Inferior parietal cortex (tissue), 1 donor: Measurements from ENCODE around the gene SHISA7.
"Not testable (repeated sequence)": the region's sequence is repeated elsewhere in the genome, so short reads cannot be mapped to it uniquely, and the experiment has no call there.

Experiments used
- DNase-seq: peaks from one replicate; pipeline ENCODE4 v3.0.0-alpha.2; 2016; ENCODE audit errors: extremely low spot score

SHISA7 gene

DNA sequence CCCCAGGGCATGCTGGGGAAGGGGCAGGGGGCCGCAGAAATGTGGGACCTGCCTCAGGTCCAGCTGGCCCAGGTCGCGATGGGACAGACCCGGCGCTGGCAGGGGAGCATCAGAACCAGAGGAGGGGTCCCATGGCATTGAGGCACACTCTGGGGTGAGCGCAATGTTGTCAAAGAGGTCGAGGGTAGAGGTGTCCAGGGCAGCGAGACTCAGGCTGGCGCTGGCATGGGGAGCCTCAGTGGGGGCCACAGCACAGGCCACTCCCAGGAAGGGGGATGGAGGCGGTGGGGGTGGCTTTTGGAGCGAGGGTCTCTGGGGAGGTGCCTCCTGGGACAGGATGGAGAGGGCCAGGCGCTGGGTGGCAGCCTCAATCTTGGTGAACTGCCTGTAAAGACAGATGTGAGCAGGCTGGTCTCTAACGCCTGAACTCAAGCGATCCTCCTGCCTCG is 20.5 kb upstream of the SHISA7 start:
- DNase-seq = no peak

- no peak for DNase-seq
Measured at GRCh38 chr19:55462722-55463121, 19.6 kb upstream of the SHISA7 start.

DNA sequence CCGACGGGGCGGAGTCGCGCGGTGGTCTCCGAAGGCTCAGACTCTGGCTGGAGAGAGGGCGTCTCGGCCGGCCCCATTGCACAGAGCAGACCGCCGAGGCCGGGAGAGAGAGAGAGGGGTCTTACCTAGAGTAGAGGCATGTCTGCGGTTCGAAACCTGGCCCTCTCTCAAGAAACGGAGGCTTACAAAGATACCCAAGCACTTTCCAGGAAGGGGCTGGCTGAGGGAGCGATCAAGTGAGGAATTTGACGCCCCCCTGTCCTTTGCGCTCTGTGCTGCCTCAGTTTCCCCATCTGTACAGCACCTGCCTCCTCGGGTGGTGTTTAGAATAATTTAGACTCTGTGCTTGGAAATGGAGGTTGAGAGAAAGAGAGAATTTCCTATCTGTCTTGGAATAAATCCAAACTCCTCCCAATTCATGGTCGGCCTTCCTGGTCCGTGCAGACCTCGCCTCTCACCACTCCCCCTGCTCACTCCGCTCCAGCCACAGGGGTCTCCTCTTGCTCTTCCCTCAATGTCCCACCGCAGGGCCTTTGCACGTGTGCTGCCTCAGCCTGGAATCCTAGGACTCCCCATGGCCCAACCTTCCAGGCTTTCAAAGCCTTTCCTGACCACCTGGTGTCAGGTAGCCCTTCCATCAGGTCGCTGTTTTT is 19.0 kb upstream of the SHISA7 start:
- no peak for DNase-seq

DNA sequence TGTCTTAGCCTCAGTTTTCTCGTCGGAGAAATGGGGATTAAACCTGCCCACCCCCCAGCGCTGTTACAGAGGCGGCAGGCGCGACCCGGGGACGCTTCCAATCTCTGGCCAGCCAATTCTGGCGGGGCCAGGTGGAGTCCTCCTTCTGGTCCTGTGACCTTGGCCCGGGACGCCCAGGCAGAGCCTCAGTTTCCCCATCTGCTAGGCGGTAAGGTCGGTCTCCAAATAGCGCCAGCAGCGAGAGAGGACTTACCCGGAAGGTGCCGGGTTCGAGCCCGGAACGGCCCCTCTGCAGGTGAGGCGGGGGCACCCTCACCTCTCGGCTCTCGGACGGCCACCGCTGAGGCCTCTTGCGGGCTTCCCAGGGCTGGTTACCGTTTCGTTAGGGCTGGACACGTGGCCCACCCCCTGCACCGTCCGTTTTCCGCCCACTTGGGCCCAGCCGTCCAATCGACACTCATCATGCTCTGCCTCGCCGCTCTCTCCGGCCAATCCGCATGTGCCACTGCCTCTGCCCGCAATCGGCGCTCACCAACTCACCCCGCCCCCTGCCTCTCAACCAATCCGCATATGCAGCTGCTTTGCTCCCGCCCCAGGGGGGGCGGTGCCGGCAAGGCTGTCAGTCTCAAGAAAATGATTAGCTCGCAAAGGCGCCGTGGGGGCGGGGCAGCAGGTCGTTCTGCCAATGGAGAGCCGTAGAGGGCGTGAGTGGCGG is 18.3 kb upstream of the SHISA7 start, which contains the start of gene ISOC2:
ISOC2 (minus strand) TSS at position 384 of the 715 bp plus-strand sequence. CDS start 5,156 bp downstream, outside the sequence.
- peak; percentile 96 for DNase-seq

GRCh38 chr19:55460670-55461258 is 17.7 kb upstream of the SHISA7 start:
- DNase-seq = no peak

- peak; percentile 64 for DNase-seq
Measured at GRCh38 chr19:55459950-55460657, 17.0 kb upstream of the SHISA7 start.

- no peak for DNase-seq
Measured at GRCh38 chr19:55459551-55459949, 16.4 kb upstream of the SHISA7 start.

- no peak for DNase-seq
Measured at GRCh38 chr19:55457683-55458457, 14.8 kb upstream of the SHISA7 start.

GRCh38 chr19:55456347-55456746 is 13.2 kb upstream of the SHISA7 start:
- no peak for DNase-seq

DNA sequence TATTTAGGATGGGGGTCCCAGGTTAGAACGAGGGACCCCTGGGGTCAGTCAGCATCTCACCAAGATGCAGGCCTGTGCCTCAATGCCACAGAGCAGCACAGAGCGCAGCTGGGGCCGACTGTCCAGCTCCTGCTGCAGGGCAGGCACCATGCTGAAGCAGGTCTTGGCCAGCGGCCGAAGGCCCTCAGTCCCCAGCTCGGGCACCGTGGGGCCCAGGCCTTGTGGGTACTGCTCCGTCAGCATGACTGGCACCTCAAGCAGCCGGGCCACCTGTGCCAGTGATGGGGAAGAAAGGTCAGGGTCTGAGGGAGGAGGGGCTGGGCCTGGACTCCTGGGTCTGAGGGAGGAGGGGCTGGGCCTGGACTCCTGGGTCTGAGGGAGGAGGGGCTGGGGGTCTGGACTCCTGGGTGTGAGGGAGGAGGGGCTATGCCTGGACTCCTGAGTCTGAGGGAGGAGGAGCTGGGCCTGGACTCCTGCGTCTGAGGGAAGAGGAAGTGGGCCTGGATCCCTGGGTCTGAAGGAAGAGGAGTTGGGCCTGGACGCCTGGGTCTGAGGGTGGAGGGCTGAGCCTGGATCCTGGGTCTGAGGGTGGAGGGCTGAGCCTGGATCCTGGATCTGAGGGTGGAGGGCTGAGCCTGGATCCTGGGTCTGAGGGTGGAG is 12.6 kb upstream of the SHISA7 start:
- no peak for DNase-seq

- peak; percentile 65 for DNase-seq
Measured at GRCh38 chr19:55454787-55455243, 11.7 kb upstream of the SHISA7 start.

DNA sequence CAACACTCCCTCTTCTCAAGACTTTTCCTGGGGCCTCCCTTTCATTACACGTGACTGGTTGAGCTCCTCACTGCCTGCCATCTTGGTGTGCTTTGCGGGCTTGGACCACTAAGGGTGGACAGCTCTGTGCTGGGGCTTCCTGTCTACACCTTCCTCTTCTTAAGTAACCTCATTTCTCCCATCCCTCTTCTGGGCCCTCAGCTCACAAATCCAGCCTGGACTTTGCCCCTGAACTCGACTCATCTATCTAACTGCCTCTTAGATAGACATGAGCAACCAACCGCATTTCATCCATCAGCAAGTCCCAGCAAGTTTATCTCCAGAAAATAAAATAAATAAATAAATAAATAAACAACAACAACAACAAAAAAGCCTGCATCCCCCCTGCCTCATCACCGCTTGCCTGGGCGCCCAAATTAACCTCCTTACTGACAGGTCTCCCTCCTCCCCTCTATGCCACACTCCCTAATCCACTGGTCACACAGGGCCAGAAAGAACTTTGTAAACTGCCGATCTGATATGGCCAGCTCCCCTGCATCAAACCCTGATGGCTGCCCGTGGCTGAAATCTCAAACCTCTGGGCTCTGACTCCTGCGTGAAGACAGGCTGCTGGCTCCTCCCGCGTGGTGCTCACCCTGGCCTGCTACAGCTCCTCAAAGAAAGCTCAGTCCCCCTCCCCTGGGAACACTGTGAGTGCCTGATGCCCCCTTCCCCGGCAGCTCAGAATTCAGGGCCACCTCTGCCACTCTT is 10.6 kb upstream of the SHISA7 start:
- no peak for DNase-seq

DNA sequence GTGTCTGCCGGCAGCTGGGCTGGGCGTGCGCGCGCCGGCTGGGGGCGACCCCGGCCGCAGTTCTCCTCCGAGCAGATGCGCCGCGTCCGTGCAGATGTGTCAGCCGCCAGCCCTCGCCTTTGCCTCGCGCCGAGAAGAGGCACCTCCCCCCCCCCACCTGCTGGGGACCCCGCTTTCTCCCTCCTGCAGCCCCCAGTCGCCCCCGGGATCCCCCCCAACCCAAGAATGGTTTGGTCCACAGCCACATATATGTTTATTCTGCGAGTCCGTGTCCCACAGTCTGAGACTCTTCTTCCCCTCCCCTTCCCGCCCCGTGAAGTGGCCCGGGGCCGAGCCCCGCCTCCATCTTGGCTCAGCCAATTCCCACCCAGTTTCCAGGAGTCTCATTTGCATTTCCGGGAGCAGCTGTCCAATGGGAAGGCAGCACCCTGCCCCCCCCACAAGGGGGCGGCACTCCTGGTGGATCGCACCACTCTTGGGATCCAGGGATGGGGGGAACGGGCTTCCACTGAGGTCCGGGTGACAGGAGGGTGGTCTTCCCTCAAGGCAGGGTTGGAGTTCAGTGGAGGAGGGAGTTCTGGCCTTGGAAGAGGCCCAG is 9.7 kb upstream of the SHISA7 start:
- peak; percentile 93 for DNase-seq

DNA sequence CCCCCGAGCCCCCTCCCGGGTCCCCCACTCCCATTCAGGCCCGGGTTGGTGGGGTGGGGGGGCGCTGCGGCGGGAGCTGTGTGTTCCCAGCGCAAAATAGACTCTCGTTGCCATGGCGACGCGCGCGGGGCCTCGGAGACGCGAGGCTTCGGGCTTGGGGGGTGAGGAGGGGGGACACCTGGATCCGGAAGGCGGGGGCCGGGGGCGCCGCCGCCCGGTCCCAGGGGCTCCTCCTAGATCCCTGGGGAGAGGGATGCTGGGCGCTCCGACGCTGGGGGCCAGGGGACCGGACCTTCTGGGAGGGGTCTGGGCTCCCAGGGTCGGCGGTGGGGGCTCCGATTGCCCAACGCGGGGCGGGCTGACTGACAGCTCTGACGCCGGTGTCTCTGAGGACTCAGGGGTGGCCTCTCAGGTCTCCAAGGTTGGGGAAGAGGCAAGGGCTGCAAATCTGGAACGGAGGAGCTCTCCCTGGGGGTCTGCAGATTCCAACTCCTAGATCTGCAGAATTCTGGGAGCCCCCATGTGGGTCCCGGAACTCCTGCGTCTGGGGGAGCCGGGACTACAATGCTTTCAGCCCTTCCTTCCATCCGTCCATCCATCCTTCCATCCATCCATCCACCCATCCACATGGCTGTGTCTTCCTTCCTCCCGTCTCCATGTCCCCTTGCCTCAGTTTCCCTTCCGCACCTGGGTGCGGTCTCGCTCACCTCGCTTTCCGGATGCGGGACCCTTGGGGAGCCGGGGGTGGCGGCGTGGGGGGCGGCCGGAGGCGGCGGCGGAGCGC is 9.1 kb upstream of the SHISA7 start:
- peak; percentile 57 for DNase-seq

- no peak for DNase-seq
Measured at GRCh38 chr19:55451163-55451964, 8.3 kb upstream of the SHISA7 start.

GRCh38 chr19:55449469-55449868 is 6.4 kb upstream of the SHISA7 start:
- DNase-seq = no peak

DNA sequence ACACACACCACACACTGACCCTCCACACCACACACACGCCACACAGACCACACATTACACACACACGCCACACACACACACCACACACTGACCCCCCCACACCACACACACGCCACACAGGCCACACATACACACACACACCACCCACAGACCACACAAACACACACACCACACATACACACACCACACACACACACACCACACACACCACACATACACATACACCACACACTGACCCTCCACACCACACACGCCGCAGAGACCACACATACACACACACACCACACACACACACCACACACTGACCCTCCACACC is 5.0 kb upstream of the SHISA7 start:
- not testable (repeated sequence) for DNase-seq
